Stimulated activated CD8-positive, alpha-beta memory T cell treated with anti-CD3 and anti-CD28 coated beads, Interleukin-15, amount 100 ng/mL, for 24 hours (primary cell): ENCODE results near the gene PCSK4.
"Not testable (repeated sequence)": the region's sequence is repeated elsewhere in the genome, so short reads cannot be mapped to it uniquely, and the experiment has no call there.

Experiments
- DNase-seq: peaks from one replicate; pipeline ENCODE4 v3.0.0-alpha.2; 2020; ENCODE audit warnings: low read depth

The PCSK4 gene

DNA sequence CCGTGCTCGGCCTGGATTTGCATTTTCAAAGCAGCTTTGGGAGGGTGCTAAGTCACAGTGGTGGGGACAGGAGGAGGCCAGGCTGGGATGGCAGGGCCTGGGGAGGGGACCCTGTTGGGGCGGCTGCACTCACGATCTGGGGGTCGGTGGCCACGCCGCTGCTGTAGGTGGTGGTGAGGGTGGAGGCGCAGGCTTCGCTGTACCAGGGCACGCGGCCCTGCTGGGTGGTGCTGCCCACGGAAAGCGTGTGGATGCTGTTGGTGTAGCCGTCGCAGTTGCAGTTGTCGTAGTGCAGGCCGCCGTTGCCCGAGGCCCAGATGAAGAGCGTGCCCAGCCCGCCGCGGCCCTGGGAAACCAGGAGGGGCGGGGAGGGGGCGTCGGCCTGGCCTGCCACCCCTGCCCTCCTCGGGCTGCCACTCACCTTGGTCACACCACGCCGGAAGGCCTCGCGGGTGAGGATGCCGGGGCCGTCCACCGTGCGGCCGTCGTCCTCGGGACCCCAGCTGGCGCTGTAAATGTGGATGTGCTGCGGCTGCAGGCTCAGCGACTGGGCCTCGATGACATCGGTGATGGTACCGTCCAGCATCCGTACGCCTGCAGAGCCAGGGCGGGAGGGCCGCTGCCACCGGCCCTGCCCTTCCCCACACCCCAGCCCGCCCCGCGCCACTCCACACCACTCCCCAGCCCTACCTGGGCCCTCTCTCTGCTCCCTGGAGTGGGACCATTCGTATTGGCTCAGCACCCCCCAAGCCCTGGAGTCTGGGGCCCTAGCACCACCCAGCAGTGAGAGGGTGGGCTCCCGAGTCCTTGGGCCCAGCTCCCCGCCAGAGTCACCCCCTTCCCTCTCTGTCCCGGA lies 3.2 kb downstream of the PCSK4 start:
- DNase-seq: no peak

- DNase-seq: no peak
Observed at GRCh38 chr19:1483979-1484428, 6.1 kb downstream of the PCSK4 start.

DNA sequence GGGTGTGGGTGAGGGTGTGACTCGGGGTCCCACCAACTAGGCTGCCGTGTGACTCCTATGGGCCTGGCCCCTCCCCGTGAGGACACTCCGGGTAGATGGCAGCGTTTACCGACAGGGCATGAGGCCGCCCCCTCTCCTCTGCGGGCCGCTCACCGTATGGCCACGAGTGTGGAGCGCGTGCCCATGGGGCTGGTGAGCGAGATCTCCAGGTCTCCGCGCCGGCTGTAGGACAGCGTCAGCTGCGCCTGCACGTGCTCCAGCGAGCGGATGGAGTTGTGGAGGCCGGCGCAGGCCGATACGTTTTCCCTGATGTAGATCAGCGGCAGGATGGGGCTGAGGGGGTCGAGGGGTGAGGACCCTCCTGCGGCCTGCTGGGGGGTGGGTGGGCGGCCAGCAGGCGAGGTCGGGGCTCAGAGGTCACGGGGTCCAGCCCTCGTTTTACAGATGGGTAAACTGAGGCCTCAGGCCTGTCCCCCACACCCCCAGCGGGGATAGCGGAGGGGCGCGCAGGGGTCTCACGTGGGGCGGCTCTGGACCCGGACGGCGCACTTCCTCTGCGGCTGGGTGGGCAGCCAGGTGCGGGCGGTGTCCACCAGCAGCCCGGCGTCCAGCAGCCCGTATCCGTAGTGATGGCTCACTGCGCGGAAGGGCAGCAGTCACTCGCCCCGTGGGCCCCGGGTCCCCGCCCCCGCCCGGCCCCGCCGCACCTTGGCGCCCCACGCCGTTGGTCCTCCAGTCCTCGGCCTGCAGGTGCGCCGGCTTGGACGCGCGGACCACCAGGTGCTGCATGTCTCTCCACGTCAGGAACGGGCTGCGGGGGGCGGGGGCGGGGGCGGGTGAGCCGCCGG lies 6.8 kb downstream of the PCSK4 start:
- DNase-seq: no peak

DNA sequence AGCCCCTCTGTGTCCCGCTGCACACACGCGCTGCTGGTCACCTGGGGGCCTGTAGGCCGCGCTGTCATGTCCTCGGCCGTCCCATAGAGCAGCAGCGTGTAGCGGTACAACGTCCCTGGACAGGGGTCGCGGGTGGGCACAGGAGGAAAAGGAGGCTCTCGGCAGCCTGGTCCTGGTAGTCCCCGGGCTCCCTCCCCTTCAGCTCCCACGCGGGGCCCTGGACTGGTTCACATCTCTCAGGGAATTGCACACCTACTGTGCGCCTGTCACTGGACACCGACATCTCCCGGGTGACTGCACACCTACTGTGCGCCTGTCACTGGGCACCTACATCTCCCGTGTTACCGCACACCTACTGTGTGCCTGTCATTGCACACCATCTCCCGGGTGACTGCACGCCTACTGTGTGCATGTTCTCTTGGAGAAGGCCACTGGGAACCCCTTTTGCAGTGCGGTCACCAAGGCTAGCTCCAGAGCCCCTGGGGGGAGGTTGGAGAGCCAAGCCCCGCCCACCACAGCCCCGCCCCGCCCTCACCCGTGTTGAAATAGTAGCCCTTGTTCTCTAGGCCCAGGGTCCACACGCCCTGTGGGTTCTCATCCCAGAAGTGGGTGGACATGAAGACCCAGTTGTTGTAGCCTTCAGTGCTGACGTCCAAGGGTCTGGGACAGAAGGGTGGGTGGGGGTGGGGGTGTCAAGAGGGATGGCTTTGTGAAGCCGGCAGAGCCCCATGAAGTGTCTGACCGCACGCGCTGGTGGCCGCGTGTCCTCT lies 7.6 kb downstream of the PCSK4 start:
- DNase-seq: no peak

- no peak for DNase-seq
Observed at GRCh38 chr19:1481893-1482360, 8.2 kb downstream of the PCSK4 start.

DNA sequence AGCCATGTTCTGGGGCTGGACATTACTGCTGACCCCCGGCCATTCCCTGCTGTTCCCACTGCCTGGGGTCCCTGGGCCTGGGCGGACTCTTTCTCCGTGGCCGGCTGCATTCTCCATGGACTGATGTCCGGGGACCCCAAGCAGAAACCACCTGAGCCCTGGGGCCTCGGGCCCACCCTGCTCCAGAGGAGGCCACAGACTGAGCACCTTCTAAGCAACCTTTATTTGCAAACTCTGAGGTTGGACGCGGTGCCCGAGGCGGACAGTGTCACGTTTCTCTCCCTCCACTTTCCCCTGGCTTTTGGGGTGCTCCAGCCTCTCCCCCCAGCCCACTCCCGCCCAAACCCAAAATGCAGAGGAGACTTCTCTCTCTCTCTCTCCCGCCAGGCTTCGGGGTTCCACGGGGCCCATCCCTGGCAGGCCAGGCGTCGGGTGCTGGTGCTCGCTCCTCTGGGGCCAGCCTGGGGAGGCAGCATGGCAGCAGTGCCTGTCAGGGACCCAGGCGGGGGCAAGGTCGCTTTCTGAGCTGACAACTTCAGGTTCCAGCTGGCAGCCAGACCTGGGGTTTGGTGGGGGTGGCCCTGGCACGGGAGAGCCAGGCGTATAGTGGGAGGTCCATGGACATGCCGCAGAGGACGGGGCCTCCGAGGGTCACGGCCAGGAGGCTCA lies 8.8 kb downstream of the PCSK4 start:
- no peak for DNase-seq

GRCh38 chr19:1478934-1479707 lies 11.0 kb downstream of the PCSK4 start, which contains the start of gene C19orf25:
Gene C19orf25 (minus strand): TSS chr19:1479215. CDS start chr19:1478903, 312 bp downstream.
- DNase-seq: peak; percentile 82

GRCh38 chr19:1477056-1477455 lies 13.1 kb downstream of the PCSK4 start:
- DNase-seq: not testable (repeated sequence)

DNA sequence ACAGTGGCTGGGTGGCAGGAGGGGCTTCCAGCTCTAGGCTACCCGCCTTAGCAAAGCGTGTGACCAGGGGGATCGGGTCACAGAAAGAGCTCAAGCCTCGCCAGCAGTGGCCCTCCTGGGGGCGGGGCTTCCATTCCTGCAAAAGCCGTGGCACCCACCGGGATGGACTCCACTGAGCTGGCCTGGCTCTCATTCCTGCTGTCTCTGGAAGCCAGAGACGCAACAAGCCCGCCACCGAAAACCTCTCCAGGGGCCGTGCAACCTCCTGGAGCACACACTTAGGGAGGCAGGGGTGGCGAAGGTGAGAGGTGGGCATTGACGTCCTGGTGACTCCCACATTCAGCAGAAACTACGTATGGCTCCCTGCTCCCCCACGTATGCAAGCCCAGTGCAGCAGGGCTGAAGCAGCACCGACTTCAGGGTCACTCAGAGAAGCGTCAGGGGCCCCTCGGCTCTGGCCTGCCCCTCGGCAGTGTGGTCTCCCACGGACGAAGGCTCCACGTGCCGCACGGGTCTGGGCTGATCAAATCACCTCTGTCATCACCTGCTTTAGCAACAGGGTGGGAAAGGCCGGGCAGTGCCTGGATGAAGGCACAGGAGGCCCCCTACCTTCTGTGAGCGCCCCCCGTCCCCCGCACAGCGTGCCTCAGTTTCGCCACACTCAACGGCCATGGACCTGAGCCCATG lies 14.3 kb downstream of the PCSK4 start:
- DNase-seq: no peak

DNA sequence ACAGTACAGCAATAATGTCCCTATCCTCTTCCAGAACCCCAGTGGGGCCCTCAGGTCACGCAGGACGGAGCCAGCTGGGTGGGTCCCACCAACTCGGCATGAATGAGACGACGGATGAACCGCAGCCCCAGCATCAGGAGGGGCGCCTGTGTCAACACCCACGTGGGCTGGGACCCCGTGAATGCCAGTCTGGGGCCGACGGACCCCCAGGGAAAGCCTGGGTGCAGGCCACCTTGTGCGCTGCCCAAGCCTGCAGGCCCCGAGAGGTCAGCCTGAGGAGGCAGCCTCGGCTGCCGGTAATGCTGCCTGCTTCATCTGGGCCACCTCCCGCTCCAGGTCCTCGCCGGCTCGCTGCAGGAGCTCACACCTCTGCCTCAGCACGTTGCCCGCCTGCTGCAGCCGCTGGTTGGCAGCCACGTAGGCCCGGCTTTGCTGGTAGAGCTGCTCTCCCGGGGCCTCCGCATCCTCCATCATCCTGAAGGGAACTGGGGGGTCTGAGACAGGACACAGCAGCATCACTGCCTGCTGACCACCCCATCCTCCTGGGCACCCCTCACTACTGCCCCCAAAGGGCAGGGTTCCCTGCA lies 15.3 kb downstream of the PCSK4 start:
- no peak for DNase-seq

GRCh38 chr19:1474011-1474764 lies 16.0 kb downstream of the PCSK4 start:
- no peak for DNase-seq

DNA sequence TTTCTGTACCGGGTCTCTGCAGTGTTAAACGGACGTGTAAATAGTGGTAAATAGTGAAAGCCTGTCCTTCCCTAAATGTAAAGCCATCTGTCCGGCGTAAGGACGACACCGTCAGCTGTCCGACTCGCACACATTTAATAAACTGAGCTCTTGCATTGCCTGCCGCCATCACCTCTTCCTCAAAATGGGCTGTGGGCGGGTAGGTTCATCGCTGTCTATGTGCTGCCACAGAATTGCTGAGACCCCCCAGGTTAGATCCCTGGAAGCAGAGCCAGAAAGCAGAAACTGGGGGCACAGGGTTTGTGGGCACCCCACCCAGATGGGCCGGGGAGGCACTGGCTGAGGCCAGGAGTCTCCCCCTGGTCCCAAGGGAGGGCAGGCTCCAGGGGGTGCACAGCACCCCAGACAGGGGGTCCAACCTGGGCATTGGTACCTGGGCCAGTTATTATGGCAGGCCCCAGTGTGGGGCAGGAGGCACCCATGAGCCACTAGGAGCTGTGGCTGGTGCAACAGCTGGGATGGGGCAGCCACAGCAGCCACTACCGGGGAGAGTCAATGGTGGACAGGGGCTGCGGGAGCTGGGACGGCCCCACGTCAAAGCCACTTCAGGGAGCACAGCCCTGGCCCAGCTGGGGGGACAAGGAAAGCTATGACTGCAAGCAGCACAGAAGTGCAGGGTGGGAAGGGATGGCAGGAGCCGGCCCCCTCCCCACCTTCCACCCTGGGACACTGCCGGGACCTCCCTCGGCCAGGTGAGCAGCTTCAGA lies 16.9 kb downstream of the PCSK4 start:
- DNase-seq: no peak

DNA sequence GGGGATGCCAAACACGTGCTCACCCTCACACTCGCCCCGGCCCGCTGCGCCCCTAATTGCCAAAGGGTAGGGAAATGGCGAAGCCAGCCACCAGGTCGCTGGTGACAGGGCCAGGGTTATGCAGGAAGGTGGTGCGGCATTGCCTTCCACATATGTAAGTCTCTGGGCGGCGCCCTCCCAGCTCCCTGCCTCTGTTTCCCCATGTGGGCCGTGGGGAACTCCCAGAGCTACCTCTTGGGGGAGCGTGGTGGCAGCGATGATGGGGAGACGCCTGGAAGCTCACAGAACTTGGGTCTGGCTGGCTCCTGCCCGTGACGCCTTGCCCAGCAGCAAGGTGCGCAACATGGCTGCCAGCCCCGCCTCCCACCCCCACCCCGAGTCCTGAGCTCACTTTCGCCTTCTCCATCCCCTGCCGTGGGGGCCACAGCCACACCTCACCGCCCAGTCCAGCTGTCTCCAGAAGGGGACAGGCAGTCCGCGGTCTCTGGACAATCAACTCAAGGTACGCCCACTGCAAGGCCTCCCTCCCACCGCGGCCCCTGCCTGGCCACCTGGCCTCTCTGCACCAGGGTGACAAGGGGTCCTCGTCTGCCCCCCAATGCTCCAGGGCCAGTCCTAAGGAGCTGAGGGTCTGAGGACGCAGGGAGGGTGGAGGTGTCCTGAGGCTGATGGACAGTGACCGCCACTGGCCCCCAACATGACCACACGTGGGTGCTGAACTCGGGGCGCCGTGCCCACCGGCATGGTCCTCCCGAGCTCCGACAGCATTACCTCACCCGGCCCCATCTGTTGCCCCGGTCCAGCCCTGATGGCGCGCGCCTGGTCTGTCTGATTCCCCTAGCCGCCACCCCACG lies 17.7 kb downstream of the PCSK4 start:
- DNase-seq: no peak

DNA sequence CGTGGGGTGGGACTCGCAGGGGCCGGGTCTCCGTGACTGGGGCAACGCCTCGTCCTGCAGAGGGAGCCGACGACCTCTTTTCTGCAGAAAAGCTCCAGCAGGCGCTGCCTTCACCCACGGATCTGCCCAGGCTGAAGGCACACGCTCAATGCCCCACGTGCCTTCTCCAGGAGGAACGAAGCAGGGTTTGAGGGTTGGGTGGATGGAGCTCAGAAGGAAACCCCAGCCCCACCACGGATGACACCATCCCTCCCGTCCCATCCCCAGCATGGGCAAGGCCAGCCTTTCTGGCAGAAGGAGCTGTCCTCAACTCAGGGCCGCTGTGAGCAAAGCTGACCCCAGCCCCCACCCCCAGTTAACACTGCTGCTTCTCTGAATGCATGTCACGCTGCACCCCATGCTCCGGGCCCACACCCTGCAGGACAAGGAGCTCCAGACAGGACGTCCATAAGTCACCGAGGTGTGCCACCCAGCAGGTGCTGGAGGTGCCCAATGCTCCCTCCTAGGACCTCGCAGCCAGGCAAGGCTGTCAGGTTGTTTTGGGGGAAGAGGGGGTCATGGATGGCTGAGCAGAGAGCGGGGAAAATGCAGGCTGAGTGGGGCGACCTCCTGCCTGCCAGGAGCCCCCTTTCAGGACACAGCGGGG lies 18.5 kb downstream of the PCSK4 start:
- DNase-seq: no peak

DNA sequence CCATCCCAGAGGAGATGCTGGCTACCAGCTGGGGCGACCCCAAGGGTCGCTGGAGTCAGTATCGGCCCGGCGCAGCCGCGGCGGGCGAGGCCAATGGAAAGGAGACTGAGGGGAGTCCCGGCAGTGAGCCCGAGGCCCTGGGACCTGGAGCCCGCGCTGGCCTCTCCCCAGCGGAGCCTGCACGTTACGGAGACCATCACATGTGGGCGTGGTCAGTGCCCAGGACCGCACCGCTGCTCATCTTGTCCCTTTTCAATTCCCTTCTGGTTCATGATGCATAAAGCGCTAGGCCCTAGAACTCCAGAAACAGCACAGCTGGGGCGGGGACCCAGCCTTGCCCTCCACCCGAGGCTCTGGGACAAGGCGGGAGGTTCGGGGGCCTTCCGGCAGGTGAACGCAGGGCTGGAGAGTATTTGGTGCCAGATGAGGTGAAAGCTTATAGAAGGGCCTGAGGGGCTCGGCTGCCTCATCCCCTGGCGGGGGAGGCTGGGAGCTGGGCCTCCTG lies 19.1 kb downstream of the PCSK4 start:
- no peak for DNase-seq

GRCh38 chr19:1470305-1471009 lies 19.7 kb downstream of the PCSK4 start:
- no peak for DNase-seq
